SHP77 treated with DMSO at 0.1 percent for 48 hours (cell line): Measurements from ENCODE around the gene APOA5.

Source experiments
- DNase-seq: peaks from one replicate; lab custom pipeline; 2025; lab: John Stamatoyannopoulos, UW

The APOA5 gene

GRCh38 chr11:116797816-116798215, 6.1 kb upstream of the APOA5 start:
- DNase-seq, result no peak

GRCh38 chr11:116796548-116796947, 4.9 kb upstream of the APOA5 start:
- no peak for DNase-seq

- no peak for DNase-seq
Observed at GRCh38 chr11:116794851-116795250, 3.2 kb upstream of the APOA5 start.

DNA sequence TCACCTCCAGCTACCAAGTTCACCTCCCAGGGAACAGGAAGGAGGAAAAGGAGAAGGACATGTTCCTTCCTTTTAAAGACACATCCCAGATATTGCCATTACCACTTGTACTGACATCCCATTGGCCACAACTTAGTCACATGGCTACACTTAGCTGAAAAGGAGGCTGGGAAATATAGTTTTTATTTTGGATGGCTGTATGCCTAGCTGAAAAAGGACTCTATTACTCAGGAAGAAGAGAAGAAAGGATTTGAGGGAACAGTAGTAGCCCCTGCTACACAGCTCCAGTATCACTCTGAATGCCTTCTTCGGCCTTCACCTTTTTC, 2.1 kb upstream of the APOA5 start:
- DNase-seq, result no peak

DNA sequence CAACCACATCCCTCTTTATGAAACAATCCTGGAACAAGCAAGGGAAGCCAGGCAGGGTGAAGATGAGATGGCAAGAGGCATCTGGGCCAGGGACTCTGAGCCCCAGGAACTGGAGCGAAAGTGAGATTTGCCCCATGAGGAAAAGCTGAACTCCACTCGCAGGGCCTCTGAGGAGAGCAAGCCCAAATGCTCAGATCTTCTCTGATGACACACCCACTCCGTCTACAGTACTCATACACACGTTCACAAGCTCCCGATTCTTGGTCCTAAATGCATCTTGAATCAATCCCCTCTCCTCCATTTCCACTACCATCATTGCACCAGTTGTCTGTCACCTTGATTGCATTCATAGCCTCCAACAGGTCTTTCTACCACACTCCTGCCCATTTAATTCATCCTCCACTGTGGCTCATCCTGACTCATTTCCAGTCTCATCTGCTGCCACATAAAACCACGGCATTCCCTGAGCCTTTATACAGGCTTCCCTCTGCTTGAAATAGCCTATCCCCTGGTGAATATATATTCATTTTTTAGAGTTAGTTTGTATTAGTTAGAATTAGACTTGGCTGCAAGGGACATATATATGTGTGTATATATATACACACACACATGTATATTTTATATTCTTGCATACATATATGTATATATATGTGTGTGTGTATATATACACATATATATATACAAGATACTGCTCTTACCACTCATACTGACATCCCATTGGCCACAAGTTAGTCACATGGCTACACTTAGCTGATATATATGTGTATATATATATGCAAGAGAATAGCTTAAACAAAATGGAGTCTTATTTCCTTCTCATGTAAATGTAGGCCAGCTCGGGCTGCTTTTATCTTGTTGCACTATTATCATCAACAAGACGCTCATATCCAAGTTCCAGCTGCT, 1.4 kb upstream of the APOA5 start:
- no peak for DNase-seq

DNA sequence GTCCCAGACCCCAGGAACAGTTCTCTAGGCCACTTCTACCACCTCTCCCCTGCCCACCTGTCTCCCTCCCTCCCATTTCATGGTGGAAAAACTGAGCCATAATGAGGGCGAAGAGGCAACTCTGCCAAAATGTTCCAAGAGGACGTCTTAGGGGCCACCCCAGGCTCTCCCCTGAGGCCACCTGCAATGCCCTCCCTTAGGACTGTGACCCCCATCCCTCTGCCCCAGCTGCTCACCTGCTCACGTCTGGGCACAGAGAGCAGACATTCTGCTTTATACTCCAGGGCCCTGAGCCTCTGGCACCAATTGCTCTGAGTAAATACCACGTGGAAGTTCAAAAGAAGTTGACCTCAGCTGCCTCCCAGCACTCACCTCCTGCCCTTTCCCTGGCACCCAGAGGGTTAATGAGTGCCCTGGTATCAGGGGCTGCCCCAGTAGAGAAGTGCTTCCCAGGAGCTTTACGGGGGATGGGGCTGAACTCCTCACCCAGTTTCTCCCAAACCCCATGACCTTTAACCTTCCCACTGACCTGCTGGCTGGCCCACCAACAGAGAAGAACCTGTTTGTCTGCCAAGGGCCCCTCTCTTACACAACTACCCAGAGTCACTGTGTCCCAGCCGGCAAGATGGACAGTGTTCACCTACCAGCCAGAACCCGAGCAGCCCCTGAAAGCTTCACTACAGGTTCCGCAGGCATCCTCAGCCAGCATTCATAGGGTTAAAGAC, 627 bp upstream of the APOA5 start:
- DNase-seq, result no peak

DNA sequence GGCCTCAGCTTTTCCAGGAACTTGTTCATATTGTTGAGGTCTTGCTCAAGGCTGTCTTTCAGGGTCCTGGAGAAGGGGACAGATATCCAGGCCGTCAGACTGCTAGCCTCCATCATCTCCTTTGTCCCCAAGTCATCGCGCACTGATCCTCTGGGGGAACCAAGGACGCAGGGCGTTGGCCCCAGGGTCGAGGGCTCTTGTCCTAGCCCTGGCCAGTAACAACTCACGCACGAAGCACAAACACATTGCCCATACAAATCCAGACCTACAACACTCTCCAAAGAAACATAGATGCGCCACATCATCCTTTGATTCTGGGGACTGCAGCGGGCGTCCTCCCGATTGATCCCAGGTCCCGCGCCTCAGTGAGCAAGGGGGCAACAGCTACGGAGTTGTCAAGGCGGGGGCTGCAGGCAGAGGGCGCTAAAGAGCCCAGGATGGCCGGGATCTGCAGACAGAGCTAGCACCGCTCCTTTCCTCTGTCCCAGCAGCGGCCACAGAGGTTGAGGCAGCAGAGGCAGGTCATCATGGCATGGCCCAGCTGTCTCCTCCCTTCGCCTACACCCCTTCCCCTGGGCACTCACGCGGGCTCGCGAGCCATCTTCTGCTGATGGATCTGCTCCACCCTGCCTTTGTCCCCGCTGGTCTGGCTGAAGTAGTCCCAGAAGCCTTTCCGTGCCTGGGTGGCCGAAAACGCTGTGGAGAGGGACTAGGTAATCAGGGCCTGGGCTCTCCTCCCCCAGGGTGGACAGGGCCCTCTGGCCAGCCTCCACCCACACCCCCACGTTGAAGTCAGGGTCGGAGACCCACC, 472 bp downstream of the APOA5 start:
- peak; percentile 40 for DNase-seq

- no peak for DNase-seq
Observed at GRCh38 chr11:116790167-116791001, 1.3 kb downstream of the APOA5 start.

DNA sequence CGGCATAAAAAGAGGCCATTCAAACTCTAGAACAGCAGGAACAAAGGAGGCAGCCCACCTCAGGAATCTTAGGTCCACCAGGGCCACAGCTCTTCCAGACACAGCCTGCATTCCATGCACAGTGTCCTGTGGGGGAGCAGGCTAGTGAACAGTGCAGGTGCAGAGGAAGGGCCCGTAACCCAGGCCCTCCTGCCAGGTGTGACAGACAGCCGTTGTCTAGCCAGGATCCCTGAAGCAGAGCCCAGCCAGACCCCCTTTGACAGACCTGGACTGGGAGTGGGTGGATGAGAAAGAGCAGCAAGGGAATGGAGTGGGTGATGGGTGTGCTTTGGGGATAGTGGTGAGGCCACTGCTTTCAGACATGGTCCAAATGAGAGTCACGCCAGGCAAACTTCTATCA, 2.7 kb downstream of the APOA5 start:
- DNase-seq, result no peak

DNA sequence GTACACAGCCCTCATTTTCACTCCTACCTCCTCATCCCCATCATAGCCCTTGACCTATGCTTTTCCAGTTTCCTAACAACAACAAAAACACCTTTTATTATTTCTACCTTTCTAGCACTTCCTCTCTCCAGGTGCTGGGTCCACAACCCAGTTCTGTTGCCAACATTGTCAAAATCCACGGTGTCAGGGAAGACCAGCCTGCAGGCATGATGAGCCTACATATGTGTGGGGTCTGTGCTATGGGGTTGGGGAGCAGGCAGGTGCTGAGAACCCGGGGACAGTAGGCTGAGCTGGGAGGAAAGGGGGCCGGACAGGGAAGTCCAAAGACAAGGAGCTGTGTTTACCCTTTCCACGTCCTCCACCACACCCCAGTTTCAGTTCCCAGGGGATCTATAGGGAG, 3.1 kb downstream of the APOA5 start:
- no peak for DNase-seq

GRCh38 chr11:116787786-116788486, 3.7 kb downstream of the APOA5 start, which contains the start of gene ZPR1:
Gene ZPR1 (minus strand): TSS chr11:116788023. CDS start chr11:116787990, 33 bp downstream.
- peak; percentile 67 for DNase-seq

DNA sequence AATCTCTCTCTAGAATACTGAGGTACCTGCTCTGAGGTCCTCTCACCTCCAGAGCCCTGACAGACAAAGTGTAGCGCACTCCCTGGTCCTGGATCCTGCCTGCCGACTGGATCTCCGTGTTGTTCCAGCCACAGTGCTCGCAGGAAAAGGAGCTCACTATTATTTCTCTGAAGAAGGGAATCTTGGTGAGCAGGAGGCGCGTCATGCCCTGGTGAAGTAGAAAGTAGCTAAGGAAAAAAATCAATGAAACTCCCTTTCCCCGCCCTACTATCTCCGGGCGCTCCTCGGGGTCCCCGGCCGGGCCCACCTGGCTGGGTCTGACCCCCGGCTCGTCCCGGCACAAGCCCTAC, 4.3 kb downstream of the APOA5 start:
- DNase-seq, result no peak

- DNase-seq, result no peak
Observed at GRCh38 chr11:116786966-116787365, 4.7 kb downstream of the APOA5 start.

DNA sequence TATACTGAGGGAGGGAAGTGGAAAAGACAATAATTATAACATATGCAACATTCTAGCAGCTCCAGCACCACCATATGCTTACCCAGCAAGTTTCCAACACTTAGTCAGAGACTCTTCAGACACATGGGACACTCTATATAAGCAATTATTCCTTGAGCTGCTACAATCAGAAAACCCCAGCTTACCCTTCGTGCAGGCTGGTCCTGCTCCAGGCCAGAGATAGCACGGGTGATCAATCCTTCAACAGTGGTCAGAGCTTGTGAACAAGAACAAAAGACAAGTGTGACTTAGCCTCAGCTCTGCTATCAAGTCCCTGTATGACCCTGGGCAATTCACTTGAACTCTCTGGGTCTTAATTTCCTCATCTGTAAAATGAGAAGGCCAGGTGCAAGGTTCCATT, 5.4 kb downstream of the APOA5 start:
- DNase-seq, result no peak

- DNase-seq, result no peak
Observed at GRCh38 chr11:116782728-116783127, 9.0 kb downstream of the APOA5 start.

- DNase-seq, result no peak
Observed at GRCh38 chr11:116778556-116778955, 13.1 kb downstream of the APOA5 start.

DNA sequence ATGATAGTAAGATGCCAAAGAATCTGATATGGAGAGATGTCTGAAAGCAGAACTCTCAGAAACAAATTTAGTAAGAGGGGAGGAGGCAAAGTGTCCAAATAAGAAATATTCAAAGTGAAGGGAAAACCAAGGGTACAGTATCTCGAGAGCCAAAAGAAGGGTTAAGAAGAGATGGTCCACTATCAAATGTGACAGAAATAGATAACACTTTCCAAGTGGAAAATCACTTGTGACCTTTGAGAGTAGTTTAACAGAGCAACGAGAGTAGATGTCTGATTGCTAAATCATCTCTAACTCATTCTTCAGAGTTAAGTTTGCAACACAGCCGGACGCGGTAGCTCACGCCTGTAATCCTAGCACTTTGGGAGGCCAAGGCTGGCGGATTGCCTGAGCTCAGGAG, 14.6 kb downstream of the APOA5 start:
- no peak for DNase-seq

- DNase-seq, result no peak
Observed at GRCh38 chr11:116776522-116776984, 15.1 kb downstream of the APOA5 start.

GRCh38 chr11:116775975-116776374, 15.7 kb downstream of the APOA5 start:
- DNase-seq, result no peak

DNA sequence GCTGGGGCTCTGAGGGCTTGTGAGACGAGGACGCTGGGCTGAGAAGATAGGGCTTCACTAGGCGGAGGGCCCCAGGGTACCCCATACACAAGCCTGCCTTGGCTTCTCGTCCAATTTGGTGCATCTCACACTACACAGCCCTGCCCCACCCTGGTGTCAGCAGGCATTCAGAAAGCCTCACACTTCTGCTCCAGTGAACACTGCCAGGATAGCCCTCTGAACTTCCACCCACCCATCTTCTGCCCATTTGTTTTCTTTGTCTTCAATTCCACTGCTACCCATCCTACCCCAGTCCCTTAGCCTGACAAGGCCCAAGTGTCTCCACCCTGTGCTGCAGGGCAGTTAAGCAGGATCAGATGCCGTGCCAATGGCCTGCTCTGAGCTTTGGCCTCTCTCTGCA, 17.0 kb downstream of the APOA5 start:
- DNase-seq, result no peak
